IMR-90 (cell line): ENCODE data around the gene PADI2. TPM values are rescaled to one million over a fixed set of nuclear protein-coding genes. Genes with fewer than 3 reads are reported as not detected.

Experiments used
- ATAC-seq: fragments of 200-7000 bp; cut with Tn5 transposase; 2 replicates; pipeline ENCODE4 v1.9.1; 2020; ENCODE audit warnings: low read depth, mild to moderate bottlenecking, moderate library complexity
- BruUV-seq: library from RNA; stranded (reverse); fragments of 400-500 nt; replicated peaks from 2 replicates; lab custom pipeline; 2021; lab: Mats Ljungman, UMichigan
- CTCF ChIA-PET: fragments of 300-600 bp; formaldehyde crosslinking; extraction: SDS; loops from one replicate; lab custom pipeline; 2021; ENCODE audit warnings: antibody characterized with exemption; lab: Yijun Ruan, JAX
- POLR2A ChIA-PET: fragments of 300-600 bp; sonication (Branson Sonifier 250); formaldehyde crosslinking; loops from one replicate; lab custom pipeline; 2022; ENCODE audit warnings: antibody characterized with exemption; ENCODE audit not compliant: unreplicated experiment; lab: Charles Lee
- DNase-seq: peaks from one replicate; pipeline ENCODE4 v3.0.0; 2013
- H2AFZ ChIP-seq: replicated peaks from 2 replicates; pipeline ENCODE3; 2013; ENCODE audit warnings: low read length, mild to moderate bottlenecking; ENCODE audit not compliant: poor library complexity
- H2AK5ac ChIP-seq: 2 replicates; pipeline ENCODE4 v1.6.1; 2013; ENCODE audit warnings: low read depth, low read length, inconsistent platforms
- H2AK9ac ChIP-seq: replicated peaks from 2 replicates; pipeline ENCODE3; 2013; ENCODE audit warnings: mild to moderate bottlenecking, low read depth, low read length, moderate library complexity; ENCODE audit not compliant: poor library complexity
- H2BK120ac ChIP-seq: 2 replicates; pipeline ENCODE4 v1.6.1; 2013; ENCODE audit warnings: low read depth, low read length, inconsistent platforms
- H2BK15ac ChIP-seq: 3 replicates; pipeline ENCODE4 v1.6.1; 2013; ENCODE audit warnings: low read depth, low read length, inconsistent platforms
- H2BK20ac ChIP-seq: 2 replicates; pipeline ENCODE4 v1.6.1; 2013; ENCODE audit warnings: low read depth, mild to moderate bottlenecking, inconsistent platforms, low read length, moderate library complexity
- H2BK5ac ChIP-seq: 2 replicates; pipeline ENCODE4 v1.6.1; 2013; ENCODE audit warnings: mild to moderate bottlenecking, low read depth, low read length, inconsistent platforms; ENCODE audit not compliant: poor library complexity, severe bottlenecking
- H3K14ac ChIP-seq: replicated peaks from 2 replicates; pipeline ENCODE4 v1.6.1; 2013; ENCODE audit warnings: low read depth, low read length, inconsistent platforms
- H3K18ac ChIP-seq: 2 replicates; pipeline ENCODE4 v1.6.1; 2013; ENCODE audit warnings: low read depth, low read length, control low read depth
- H3K23ac ChIP-seq: 2 replicates; pipeline ENCODE4 v1.6.1; 2013; ENCODE audit warnings: low read depth, low read length, inconsistent platforms
- H3K27ac ChIP-seq: 2 replicates; pipeline ENCODE4 v1.5.1; 2013; ENCODE audit warnings: mild to moderate bottlenecking, control low read depth, low read length; ENCODE audit not compliant: insufficient read depth
- H3K27me3 ChIP-seq: 2 replicates; pipeline ENCODE4 v1.6.1; 2013; ENCODE audit warnings: low read length; ENCODE audit not compliant: control insufficient read depth, insufficient read depth
- H3K36me3 ChIP-seq: 2 replicates; pipeline ENCODE4 v1.6.1; 2013; ENCODE audit warnings: low read length, mixed read lengths; ENCODE audit not compliant: control insufficient read depth, insufficient read depth
- H3K4ac ChIP-seq: 2 replicates; pipeline ENCODE4 v1.6.1; 2013; ENCODE audit warnings: low read depth, low read length, inconsistent platforms
- H3K4me1 ChIP-seq: 2 replicates; pipeline ENCODE4 v1.6.1; 2013; ENCODE audit warnings: low read length, mixed read lengths; ENCODE audit not compliant: control insufficient read depth, insufficient read depth
- H3K4me2 ChIP-seq: 2 replicates; pipeline ENCODE4 v1.6.1; 2013; ENCODE audit warnings: low read depth, mild to moderate bottlenecking, control low read depth, low read length, moderate library complexity
- H3K4me3 ChIP-seq: 2 replicates; pipeline ENCODE4 v1.5.1; 2013; ENCODE audit warnings: low read depth, mild to moderate bottlenecking, control low read depth, low read length, moderate library complexity; ENCODE audit not compliant: insufficient read depth
- H3K56ac ChIP-seq: 2 replicates; pipeline ENCODE4 v1.6.1; 2013; ENCODE audit warnings: low read length, inconsistent platforms; ENCODE audit not compliant: insufficient read depth; ENCODE audit errors: extremely low read depth
- H3K79me1 ChIP-seq, 2 experiments: 2 replicates each; pipeline ENCODE4 v1.6.1; 2013; ENCODE audit warnings: low read length in 2 of 2, inconsistent platforms in 1 of 2, low read depth in 1 of 2
- H3K9ac ChIP-seq: 2 replicates; pipeline ENCODE4 v1.6.1; 2013; ENCODE audit warnings: low read depth, low read length, control low read depth
- H3K9me1 ChIP-seq: 2 replicates; pipeline ENCODE4 v1.6.1; 2013; ENCODE audit warnings: low read length, inconsistent platforms; ENCODE audit not compliant: insufficient read depth
- H3K9me3 ChIP-seq: 2 replicates; pipeline ENCODE4 v1.6.1; 2013; ENCODE audit warnings: low read length; ENCODE audit not compliant: control insufficient read depth, insufficient read depth
- H4K20me1 ChIP-seq: 2 replicates; pipeline ENCODE4 v1.6.1; 2013; ENCODE audit warnings: low read length, inconsistent platforms; ENCODE audit not compliant: insufficient read depth
- H4K5ac ChIP-seq: 2 replicates; pipeline ENCODE4 v1.6.1; 2013; ENCODE audit warnings: mild to moderate bottlenecking, low read depth, low read length, control low read depth
- H4K8ac ChIP-seq, 2 experiments: 2 replicates each; pipeline ENCODE4 v1.6.1; 2013; ENCODE audit warnings: low read depth in 2 of 2, low read length in 2 of 2, control low read depth in 1 of 2, inconsistent platforms in 1 of 2
- H4K91ac ChIP-seq: 2 replicates; pipeline ENCODE4 v1.6.1; 2013; ENCODE audit warnings: low read depth, low read length, inconsistent platforms; ENCODE audit not compliant: insufficient read depth
- MAZ ChIP-seq: IDR thresholded peaks from 2 replicates; pipeline ENCODE4 v1.6.1; 2012; ENCODE audit warnings: low read depth, mild to moderate bottlenecking, low read length, improper control_type of control experiment, moderate library complexity, borderline replicate concordance
- MXI1 ChIP-seq: IDR thresholded peaks from 2 replicates; pipeline ENCODE4 v1.6.1; 2012; ENCODE audit warnings: low read depth, mild to moderate bottlenecking, low read length, moderate library complexity, borderline replicate concordance
- POLR2A ChIP-seq: IDR thresholded peaks from 2 replicates; pipeline ENCODE4 v1.6.1; 2012; ENCODE audit warnings: mild to moderate bottlenecking, low read depth, low read length
- USF2 ChIP-seq: fragments of 150-350 bp; IDR thresholded peaks from 2 replicates; pipeline ENCODE4 v1.6.1; 2017; ENCODE audit warnings: mild to moderate bottlenecking, antibody characterized with exemption, low read length, low read depth
- WGBS, 2 experiments: methylation state at CpG; one replicate each; pipeline versions ENCODE4 v1.1.5 to v1.1.7; 2013; ENCODE audit warnings: missing lambda C conversion rate in 2 of 2; ENCODE audit not compliant: insufficient read length in 1 of 2; ENCODE audit errors: extremely low coverage in 2 of 2; 5-methylcytosine and 5-hydroxymethylcytosine counted together
- dilution Hi-C: fragments of 300-500 bp; cut with HindIII; formaldehyde crosslinking; loops from one replicate; pipeline ENCODE4 v1.14.3; 2018; ENCODE audit warnings: low sequenced_read_pairs; ENCODE audit not compliant: unreplicated experiment
- in situ Hi-C: fragments of 300-500 bp; cut with MboI; formaldehyde crosslinking; loops from 3 replicates; pipeline ENCODE4 v1.14.3; 2019; ENCODE audit warnings: low sequenced_read_pairs, inconsistent platforms, mixed read lengths
- intact Hi-C: fragments of 100-400 bp; cut with micrococcal nuclease; formaldehyde crosslinking; loops from 2 replicates; pipeline ENCODE4 v1.10.0; 2022
- polyA plus RNA-seq, 3 experiments: library from polyadenylated mRNA; depleted of rRNA; stranded (reverse); fragments of >200 nt; gene quantifications; 2 replicates each; pipeline ENCODE4 v1.2.3, GENCODE V29; 2012; ENCODE audit warnings: low replicate concordance in 1 of 3
- total RNA-seq: library from RNA; depleted of rRNA; stranded (reverse); fragments of >200 nt; gene quantifications from 2 replicates; pipeline ENCODE4 v1.2.3, GENCODE V29; 2012

PADI2 gene
- total and polyA plus RNA-seq, 2 of the 4 experiments (the other 2 are of a cell fraction) = not detected

GRCh38 chr1:17167041-17167785 lies 48.0 kb upstream of the PADI2 start:
- Histone ChIP-seq H3K4me3 (no peak overlapping the region), H3K56ac (peak overlapping the region; percentile 51; the same call in 1 of the 2 replicates), H3K4ac (peak overlapping the region; percentile 98), H2AFZ (no peak overlapping the region), H4K20me1 (no peaks in the 10 kb centered on the region), H3K14ac (peak overlapping the region; percentile 95; the same call in 1 of the 2 replicates), H3K4me1 (peaks cover 23% of the 10 kb centered on the region), H3K27ac (no peak overlapping the region; the same call in 1 of the 2 replicates), H3K79me1 (no peaks in the 10 kb centered on the region), H3K18ac (peak overlapping the region; percentile 54; the same call in 1 of the 2 replicates), H3K36me3 (no peaks in the 10 kb centered on the region), H2AK5ac (peak overlapping the region; percentile 96), H2BK5ac (peak overlapping the region; percentile 100), H2BK120ac (peak overlapping the region; percentile 99), H3K9ac (no peak overlapping the region), H3K4me2 (no peak overlapping the region), H3K9me1 (peaks cover 17% of the 10 kb centered on the region), H4K91ac (peak overlapping the region; percentile 99), H2BK15ac (peak overlapping the region; percentile 90), H4K8ac (peak overlapping the region; percentile 85 to 95; a peak in 3 of 4 replicates), H3K23ac (peak overlapping the region; percentile 90; the same call in 1 of the 2 replicates), H4K5ac (peak overlapping the region; percentile 46), H3K27me3 (no peaks in the 10 kb centered on the region; the same call in 1 of the 2 replicates), H3K9me3 (no peaks in the 10 kb centered on the region), H2AK9ac (peak overlapping the region; percentile 86), H2BK20ac (peak overlapping the region; percentile 98)
- WGBS, 2 experiments = 57% methylated on average over 1 of the region's 4 CpGs; no CpG with 5 or more reads in 1 of the 2 experiments
- BruUV-seq = no TSS peak
- dilution Hi-C loops = no loop called here
- in situ Hi-C loops = no loop called here
- CTCF ChIA-PET = interaction anchor here (1.2 to 2.7 kb wide), 2 partner anchors 37 to 42 kb away, joined by 3 to 10 read pairs; no protein-coding TSS in a partner anchor
- intact Hi-C loops = no loop called here
- POLR2A ChIA-PET = interaction anchor here (0.5 kb wide), 1 partner anchor 38 kb away, joined by 3 read pairs; no protein-coding TSS in a partner anchor
- ATAC-seq = no peak
- no peak for DNase-seq
- TF ChIP-seq MXI1 (no peak), MAZ (no peak), POLR2A (no peak), USF2 (no peak)
